Effector CD4-positive, alpha-beta T cell (primary cell): ENCODE data around the gene TMEM269.
"Not testable (repeated sequence)": the region's sequence is repeated elsewhere in the genome, so short reads cannot be mapped to it uniquely, and the experiment has no call there.

ENCODE experiments used
- DNase-seq: peaks from one replicate; pipeline ENCODE4 v3.0.0-alpha.2; 2020

The TMEM269 gene

DNA sequence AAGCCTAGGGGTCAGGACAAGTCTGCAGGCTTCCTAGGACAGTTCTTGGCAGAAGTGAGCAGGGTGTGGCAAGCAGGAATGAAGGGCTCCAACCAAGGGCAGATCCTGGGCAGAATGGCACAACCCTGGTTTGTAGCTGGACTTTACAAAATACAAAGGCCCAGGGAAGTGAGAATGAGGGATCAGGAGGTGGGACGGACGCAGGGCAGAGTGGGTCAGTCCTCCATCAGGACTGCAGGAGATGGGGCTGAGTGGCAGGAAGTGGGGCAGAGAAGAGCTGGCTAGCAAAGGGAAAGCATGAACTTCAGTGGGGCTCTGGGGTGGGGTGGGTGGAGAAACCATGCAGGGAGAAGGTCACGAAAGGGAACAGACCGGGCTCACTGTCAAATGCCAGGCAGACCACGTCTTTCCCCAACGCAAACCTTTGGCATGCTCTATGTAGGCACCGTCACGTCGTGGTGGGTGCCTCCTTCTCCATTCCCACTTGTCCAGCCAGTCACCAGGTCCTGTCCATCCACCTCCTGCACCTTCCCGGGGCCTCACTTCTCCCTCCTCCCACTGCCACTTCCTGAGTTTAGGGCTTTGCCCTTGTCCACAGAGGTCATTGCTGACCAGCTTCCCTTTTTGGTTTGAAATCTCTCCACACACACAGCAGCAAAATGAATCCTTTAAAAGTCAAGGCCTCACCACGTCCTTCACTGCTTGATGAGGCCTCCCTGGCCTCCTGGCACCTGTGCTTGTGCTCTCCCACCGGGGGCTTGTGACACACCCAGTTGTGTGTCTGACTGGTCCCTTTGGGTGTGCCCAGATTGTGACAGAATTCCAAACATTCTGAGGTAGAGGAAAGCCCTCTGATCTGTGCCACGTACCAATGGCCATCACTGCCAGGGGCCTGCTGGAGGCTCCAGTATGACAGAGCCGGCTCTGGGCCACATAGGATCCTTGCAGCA lies 36.1 kb upstream of the TMEM269 start:
- DNase-seq: no peak

DNA sequence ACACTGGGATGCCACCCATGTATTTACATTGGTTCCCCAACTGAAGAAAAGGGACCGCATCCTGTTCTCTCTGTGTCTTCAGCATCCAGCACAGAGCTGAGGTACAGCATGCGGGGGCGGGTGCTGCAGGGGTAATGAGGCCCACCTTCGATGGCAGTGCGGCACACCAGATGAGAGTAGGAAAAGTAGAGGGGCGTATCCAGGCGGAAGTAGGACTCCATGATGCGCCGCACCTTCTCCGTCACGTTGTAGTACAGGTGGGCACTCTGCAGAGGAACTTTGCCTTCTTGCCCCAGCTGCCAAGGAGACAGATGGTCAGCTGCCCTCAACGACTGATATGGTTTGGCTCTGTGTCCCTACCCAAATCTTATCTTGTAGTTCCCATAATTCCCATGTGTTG lies 34.8 kb upstream of the TMEM269 start:
- DNase-seq: no peak

DNA sequence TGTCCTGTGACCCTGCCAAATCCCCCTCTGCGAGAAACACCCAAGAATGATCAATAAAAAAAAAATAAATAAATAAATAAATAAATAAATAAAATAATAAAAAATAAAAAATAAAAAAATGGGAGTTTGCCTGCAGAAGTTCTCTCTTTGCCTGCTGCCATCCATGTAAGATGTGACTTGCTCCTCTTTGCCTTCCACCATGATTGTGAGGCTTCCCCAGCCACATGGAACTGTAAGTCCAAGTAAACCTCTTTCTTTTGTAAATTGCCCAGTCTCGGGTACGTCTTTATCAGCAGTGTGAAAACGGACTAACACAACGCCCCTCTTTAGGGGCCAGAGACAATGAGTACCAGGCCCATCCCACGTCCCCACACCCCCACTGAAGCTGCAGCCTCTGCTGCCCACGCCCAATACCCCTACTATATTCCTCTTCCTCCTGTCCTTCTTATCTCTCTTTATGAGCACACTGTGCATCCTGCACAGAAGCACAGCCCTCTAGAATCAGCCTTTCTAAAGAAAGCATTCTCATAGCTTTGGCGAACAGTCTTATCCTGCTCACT lies 33.2 kb upstream of the TMEM269 start:
- not testable (repeated sequence) for DNase-seq

DNA sequence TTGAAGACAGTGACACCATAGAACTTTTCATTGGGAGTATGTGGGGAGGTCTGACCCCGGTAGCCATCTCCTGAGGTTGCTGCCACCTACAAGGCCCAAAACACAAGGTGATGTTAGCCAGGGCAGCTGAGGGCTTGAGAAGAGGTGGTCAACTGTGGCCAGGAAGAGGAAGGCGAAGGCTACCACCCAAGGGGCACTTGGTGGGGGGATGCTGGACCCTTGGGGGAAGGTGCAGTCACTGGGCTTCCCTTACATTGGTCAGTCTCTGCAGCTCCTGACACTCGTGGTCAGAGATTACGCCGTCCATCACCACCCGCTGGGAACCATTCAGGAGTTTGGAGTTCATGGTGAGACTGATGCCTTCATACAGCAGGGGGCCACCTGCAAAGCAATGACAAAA lies 32.5 kb upstream of the TMEM269 start:
- no peak for DNase-seq

DNA sequence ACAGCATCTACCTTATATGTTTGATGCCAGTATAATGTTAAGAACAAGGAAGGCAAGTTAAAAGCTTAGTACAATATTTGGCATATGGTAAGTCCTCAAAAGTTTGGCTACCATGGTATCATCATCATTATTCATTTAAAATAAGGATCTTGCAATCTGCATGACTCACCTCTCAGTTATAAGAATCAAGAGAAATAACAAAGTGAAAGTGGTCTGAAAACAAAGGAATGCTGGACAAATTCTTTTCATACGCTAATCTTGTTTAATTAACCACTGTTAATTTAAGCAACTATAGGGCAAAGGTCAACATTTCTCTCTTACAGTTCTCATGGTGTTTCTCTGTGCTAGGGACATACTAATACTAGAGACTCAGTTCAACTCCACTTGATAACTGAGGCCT lies 31.7 kb upstream of the TMEM269 start:
- no peak for DNase-seq

GRCh38 chr1:42756956-42757891 lies 27.6 kb upstream of the TMEM269 start:
- no peak for DNase-seq

DNA sequence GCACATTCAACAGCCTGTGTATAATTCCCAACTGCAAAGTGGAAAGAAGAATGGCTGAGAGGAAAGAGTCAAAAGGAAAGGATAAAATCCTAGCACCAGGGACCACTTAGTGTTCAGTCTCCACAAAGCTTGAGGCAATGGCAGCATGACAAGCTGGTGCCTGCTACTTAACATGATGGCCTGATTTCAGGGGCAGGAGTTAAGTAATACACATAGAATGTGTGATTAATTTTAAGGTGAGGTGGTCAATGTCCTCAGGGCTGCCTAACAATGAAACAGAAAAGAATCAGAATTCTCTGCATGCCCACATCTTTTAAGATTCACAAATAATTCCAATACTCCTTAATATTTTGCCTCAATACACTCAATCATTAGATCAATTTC lies 26.9 kb upstream of the TMEM269 start:
- no peak for DNase-seq

DNA sequence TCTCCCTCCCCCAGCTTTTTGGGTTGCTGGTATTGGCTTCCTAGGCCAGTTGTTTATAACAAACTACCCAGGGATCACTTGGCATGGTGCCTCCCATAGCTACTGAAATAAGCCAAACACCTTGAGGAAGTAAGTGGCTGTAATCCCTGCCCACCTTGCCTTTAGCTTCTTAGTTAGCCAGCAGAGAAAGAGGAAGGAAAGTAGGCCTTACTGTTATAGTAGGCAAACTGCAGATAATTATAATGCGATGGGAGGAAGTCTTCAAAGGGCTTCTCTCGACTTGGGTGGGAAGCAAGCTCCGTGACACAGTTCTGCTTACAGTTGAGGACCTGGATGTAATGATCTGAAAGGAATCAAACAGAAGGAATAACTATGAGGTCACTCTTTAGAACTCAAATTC lies 26.1 kb upstream of the TMEM269 start:
- no peak for DNase-seq

- no peak for DNase-seq
Measured at GRCh38 chr1:42759114-42759513, 25.7 kb upstream of the TMEM269 start.

DNA sequence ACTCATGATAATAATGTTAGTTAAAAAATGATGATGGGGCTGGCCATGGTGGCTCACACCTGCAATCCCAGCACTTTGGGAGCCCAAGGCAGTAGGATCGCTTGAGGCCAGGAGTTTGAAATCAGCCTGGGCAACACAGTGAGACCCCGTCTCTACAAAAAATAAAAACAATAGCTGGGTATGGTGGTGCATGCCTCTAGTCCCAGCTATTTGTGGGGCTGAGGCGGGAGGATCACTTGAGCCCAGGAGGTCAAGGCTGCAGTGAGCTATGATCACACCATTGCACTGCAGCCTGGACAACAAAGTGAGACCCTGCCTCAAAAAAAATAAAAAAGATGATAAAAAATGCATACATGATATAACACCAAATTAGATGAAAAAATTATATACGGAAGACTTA lies 23.2 kb upstream of the TMEM269 start:
- DNase-seq: no peak

- no peak for DNase-seq
Measured at GRCh38 chr1:42762269-42762668, 22.5 kb upstream of the TMEM269 start.

GRCh38 chr1:42765269-42765668 lies 19.5 kb upstream of the TMEM269 start:
- no peak for DNase-seq

GRCh38 chr1:42765832-42766740 lies 18.7 kb upstream of the TMEM269 start:
- no peak for DNase-seq

- peak; percentile 99 for DNase-seq
Measured at GRCh38 chr1:42766741-42767509, 17.9 kb upstream of the TMEM269 start, which contains the start of the genes C1orf50 and P3H1. C1orf50 (plus strand) TSS chr1:42767249; CDS start chr1:42767312, 63 bp downstream. P3H1 (minus strand) TSS chr1:42767028; CDS start chr1:42766971, 57 bp downstream.

DNA sequence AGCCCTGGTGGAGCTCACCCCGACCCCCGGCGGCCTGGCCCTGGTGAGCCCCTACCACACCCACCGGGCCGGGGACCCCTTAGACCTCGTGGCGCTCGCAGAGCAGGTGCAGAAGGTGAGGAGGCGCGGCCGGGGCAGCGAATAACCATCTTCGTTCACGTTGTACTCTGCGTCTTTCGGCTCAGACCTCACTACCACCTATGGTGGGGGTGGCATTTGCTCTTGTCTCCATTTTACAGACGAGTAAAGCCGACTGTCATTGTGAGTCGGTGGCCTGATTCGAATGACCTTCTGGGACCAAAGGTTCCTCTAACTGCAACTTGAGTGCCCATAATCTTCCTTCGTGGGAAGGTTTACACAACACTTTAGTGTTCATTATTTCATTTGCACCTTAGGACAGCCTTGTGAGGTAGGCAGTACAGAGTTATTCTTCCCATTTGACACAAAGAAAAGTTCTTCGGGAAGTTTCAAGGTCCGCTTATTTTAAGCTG lies 17.2 kb upstream of the TMEM269 start:
- DNase-seq: no peak

DNA sequence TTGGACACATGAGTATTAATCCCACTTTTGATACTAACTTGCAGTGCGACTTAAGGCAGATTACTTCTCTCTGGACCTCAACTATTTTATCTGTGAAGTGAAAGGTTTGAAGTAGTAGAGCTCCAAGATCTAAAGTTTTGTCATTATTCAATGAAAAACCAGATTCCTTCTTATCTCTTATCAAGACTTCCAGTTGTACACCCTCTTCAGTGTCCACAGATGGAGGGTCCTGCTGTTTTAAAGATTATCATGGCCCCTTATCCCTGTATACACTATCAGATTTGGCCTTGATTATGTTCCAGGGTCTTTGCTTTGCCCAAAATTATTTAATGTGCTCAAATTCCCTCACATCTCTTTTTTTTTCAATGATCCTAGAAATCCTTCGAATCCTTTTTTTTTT lies 16.6 kb upstream of the TMEM269 start:
- no peak for DNase-seq

DNA sequence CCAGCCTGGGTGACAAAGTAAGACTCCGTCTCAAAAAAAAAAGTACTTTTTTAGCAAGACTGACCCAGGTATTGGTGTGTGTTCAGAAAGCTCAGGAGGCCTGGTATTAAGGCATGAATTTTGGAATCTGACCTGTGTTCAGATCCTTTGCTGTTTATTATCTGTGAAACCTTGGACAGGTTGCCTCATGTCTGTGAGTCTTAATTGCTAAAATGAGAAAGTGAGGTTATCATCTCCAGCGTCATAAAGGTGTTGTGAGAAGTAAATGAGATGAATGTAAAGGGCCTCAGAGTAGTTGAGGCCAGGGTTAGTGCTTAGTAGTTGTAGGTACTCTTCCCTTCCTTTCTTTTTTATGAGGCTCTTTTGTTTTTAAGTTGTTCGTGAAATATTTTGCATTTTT lies 15.0 kb upstream of the TMEM269 start:
- no peak for DNase-seq

GRCh38 chr1:42773420-42773819 lies 11.4 kb upstream of the TMEM269 start:
- DNase-seq: no peak

- no peak for DNase-seq
Measured at GRCh38 chr1:42774928-42775526, 9.8 kb upstream of the TMEM269 start.

GRCh38 chr1:42776502-42776901 lies 8.3 kb upstream of the TMEM269 start:
- DNase-seq: no peak

DNA sequence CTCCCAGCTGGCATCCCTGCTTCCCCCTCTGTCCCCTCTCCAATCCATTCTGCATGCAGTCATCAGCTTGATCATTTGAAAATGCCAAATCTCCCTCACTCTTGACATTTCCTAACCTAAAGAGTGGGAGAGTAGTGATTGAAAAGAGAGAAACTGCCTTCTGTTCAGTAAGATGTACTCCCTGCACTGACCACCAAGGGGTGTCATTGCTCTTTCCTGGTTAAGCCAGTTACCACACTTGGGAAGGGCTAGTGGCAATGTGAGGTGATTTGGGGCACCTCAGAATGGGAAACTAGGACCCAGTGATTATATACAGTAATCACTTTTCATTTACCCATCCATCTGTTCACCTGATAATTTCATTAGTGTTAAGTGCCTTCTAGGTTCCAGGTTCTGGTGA lies 6.9 kb upstream of the TMEM269 start:
- DNase-seq: peak; percentile 15
